GF-D8 (cell line): ENCODE data around the gene MEGF9.
"Not testable (repeated sequence)": the region's sequence is repeated elsewhere in the genome, so short reads cannot be mapped to it uniquely, and the experiment has no call there.

Experiments
- DNase-seq: peaks from one replicate; lab custom pipeline; 2025; lab: John Stamatoyannopoulos, UW

The MEGF9 gene

GRCh38 chr9:120655005-120655622, 59.2 kb downstream of the MEGF9 start:
- no peak for DNase-seq

GRCh38 chr9:120654272-120654671, 60.0 kb downstream of the MEGF9 start:
- no peak for DNase-seq

- no peak for DNase-seq
Measured at GRCh38 chr9:120653762-120654161, 60.5 kb downstream of the MEGF9 start.

- DNase-seq, result no peak
Measured at GRCh38 chr9:120652934-120653333, 61.3 kb downstream of the MEGF9 start.

- DNase-seq, result no peak
Measured at GRCh38 chr9:120650352-120650751, 63.9 kb downstream of the MEGF9 start.

- no peak for DNase-seq
Measured at GRCh38 chr9:120648581-120649197, 65.6 kb downstream of the MEGF9 start.

- DNase-seq, result no peak
Measured at GRCh38 chr9:120646948-120647347, 67.3 kb downstream of the MEGF9 start.

- DNase-seq, result no peak
Measured at GRCh38 chr9:120645760-120646159, 68.5 kb downstream of the MEGF9 start.

GRCh38 chr9:120643061-120643460, 71.2 kb downstream of the MEGF9 start:
- DNase-seq, result no peak

GRCh38 chr9:120642129-120642770, 72.0 kb downstream of the MEGF9 start:
- DNase-seq, result no peak

GRCh38 chr9:120640874-120641273, 73.4 kb downstream of the MEGF9 start:
- DNase-seq, result not testable (repeated sequence)

GRCh38 chr9:120640380-120640779, 73.9 kb downstream of the MEGF9 start:
- no peak for DNase-seq

- DNase-seq, result no peak
Measured at GRCh38 chr9:120637919-120638318, 76.4 kb downstream of the MEGF9 start.

- no peak for DNase-seq
Measured at GRCh38 chr9:120636194-120636957, 77.9 kb downstream of the MEGF9 start.

- DNase-seq, result no peak
Measured at GRCh38 chr9:120635011-120635410, 79.3 kb downstream of the MEGF9 start.

- DNase-seq, result no peak
Measured at GRCh38 chr9:120630333-120630732, 83.9 kb downstream of the MEGF9 start.

- DNase-seq, result not testable (repeated sequence)
Measured at GRCh38 chr9:120628925-120629497, 85.3 kb downstream of the MEGF9 start.

GRCh38 chr9:120628207-120628924, 85.9 kb downstream of the MEGF9 start:
- no peak for DNase-seq

GRCh38 chr9:120627073-120627472, 87.2 kb downstream of the MEGF9 start:
- no peak for DNase-seq

GRCh38 chr9:120626512-120626911, 87.8 kb downstream of the MEGF9 start:
- no peak for DNase-seq

- DNase-seq, result no peak
Measured at GRCh38 chr9:120625222-120625621, 89.0 kb downstream of the MEGF9 start.

GRCh38 chr9:120622790-120623189, 91.5 kb downstream of the MEGF9 start:
- DNase-seq, result no peak
